ENCODE data around the gene ZNF200. TPM values are rescaled to one million over a fixed set of nuclear protein-coding genes. Genes with fewer than 3 reads are reported as not detected.

The ZNF200 gene
- total RNA-seq, 1 donor from 2014 or later = 14.6 TPM

GRCh38 chr16:3193221-3194212 lies 41.4 kb downstream of the ZNF200 start:
- Histone ChIP-seq H3K27ac (no peak overlapping the region), H3K9me3 (no peaks in the 10 kb centered on the region), H3K27me3 (peaks cover 40% of the 10 kb centered on the region), H3K4me3 (no peak overlapping the region), H3K36me3 (no peaks in the 10 kb centered on the region), H3K4me1 (peaks cover 0 to 4% of the 10 kb centered on the region in 2 donors)
- intact Hi-C loops (cut with DNase I) = no loop called here
- TF ChIP-seq CTCF (IDR thresholded peaks at IDR 0.05) = no peak
- no peak for DNase-seq (ENCODE audit: low spot score in 2 of 2)

GRCh38 chr16:3192476-3193019 lies 42.4 kb downstream of the ZNF200 start:
- peaks cover 0 to 4% of the 10 kb centered on the region in 2 donors for H3K4me1 ChIP-seq
- peaks cover 40% of the 10 kb centered on the region for H3K27me3 ChIP-seq
- TF ChIP-seq CTCF (IDR thresholded peaks at IDR 0.05) = no peak
- intact Hi-C loops (cut with DNase I) = no loop called here
- H3K9me3 ChIP-seq = no peaks in the 10 kb centered on the region
- no peaks in the 10 kb centered on the region for H3K36me3 ChIP-seq
- DNase-seq (ENCODE audit: low spot score in 2 of 2) = no peak
- H3K4me3 ChIP-seq = no peak overlapping the region
- no peak overlapping the region for H3K27ac ChIP-seq

GRCh38 chr16:3190949-3191353 lies 44.0 kb downstream of the ZNF200 start:
- H3K9me3 ChIP-seq = no peaks in the 10 kb centered on the region
- H3K27ac ChIP-seq = no peak overlapping the region
- intact Hi-C loops (cut with DNase I) = no loop called here
- no peak for TF ChIP-seq CTCF (IDR thresholded peaks at IDR 0.05)
- no peak for DNase-seq (ENCODE audit: low spot score in 2 of 2)
- no peak overlapping the region for H3K4me3 ChIP-seq
- H3K36me3 ChIP-seq = no peaks in the 10 kb centered on the region
- peaks cover 44% of the 10 kb centered on the region for H3K27me3 ChIP-seq
- H3K4me1 ChIP-seq = peaks cover 0 to 4% of the 10 kb centered on the region in 2 donors

- no peak for TF ChIP-seq CTCF (IDR thresholded peaks at IDR 0.05)
- Histone ChIP-seq H3K36me3 (no peaks in the 10 kb centered on the region), H3K27ac (no peak overlapping the region), H3K4me3 (no peak overlapping the region), H3K27me3 (peaks cover 44% of the 10 kb centered on the region), H3K4me1 (peaks cover 0 to 4% of the 10 kb centered on the region in 2 donors), H3K9me3 (no peaks in the 10 kb centered on the region)
- intact Hi-C loops (cut with DNase I) = no loop called here
- DNase-seq (ENCODE audit: low spot score in 2 of 2) = no peak
Measured at GRCh38 chr16:3189869-3190268, 45.1 kb downstream of the ZNF200 start.

GRCh38 chr16:3188925-3189825 lies 45.8 kb downstream of the ZNF200 start:
- Histone ChIP-seq H3K27ac (no peak overlapping the region), H3K36me3 (no peaks in the 10 kb centered on the region), H3K27me3 (peaks cover 44% of the 10 kb centered on the region), H3K4me3 (peak overlapping the region in 1 of 2 donors; percentile 30), H3K4me1 (peaks cover 0 to 4% of the 10 kb centered on the region in 2 donors), H3K9me3 (no peaks in the 10 kb centered on the region)
- no peak for TF ChIP-seq CTCF (IDR thresholded peaks at IDR 0.05)
- no peak for DNase-seq (ENCODE audit: low spot score in 2 of 2)
- intact Hi-C loops (cut with DNase I) = no loop called here

All from ascending aorta (tissue), 2 donors.